ENCODE results near the gene MARCHF7.

- TF ChIP-seq CTCF (IDR thresholded peaks at IDR 0.05; ENCODE audit: borderline replicate concordance, extremely low read depth, low read length, poor library complexity, severe bottlenecking) (no peak), EZH2 (IDR thresholded peaks at IDR 0.05; ENCODE audit: borderline replicate concordance, low read depth, low read length, severe bottlenecking) (no peak)
Observed at GRCh38 chr2:159694500-159695040, 17.7 kb upstream of the MARCHF7 start.
